K562 (cell line): ENCODE measurements around the gene CDH8.

Experiments
- ATF2 ChIP-seq: sonication (generic); formaldehyde crosslinking; IDR thresholded peaks from 2 replicates; pipeline ENCODE4 v1.8.1; 2022; ENCODE audit warnings: missing genetic modification reagents
- CREB3L1 ChIP-seq: fragments of 450-650 bp; IDR thresholded peaks from 2 replicates; pipeline ENCODE4 v1.6.1; 2014; ENCODE audit warnings: low read depth, mild to moderate bottlenecking, moderate library complexity, borderline replicate concordance
- FIP1L1 ChIP-seq: fragments of 200-400 bp; formaldehyde crosslinking; IDR thresholded peaks from 2 replicates; pipeline ENCODE4 v1.6.1; 2018; ENCODE audit warnings: mild to moderate bottlenecking, low read depth, low read length; ENCODE audit not compliant: poor library complexity, severe bottlenecking
- KLF13 ChIP-seq: fragments of 450-650 bp; IDR thresholded peaks from 2 replicates; pipeline ENCODE4 v1.6.1; 2016; ENCODE audit warnings: missing genetic modification characterization, low read depth, mild to moderate bottlenecking, missing compliant biosample characterization, moderate library complexity, borderline replicate concordance
- KLF16 ChIP-seq: IDR thresholded peaks from 2 replicates; pipeline ENCODE4 v1.6.1; 2016; ENCODE audit warnings: antibody characterized with exemption
- NFE2L1 ChIP-seq: fragments of 450-650 bp; IDR thresholded peaks from 2 replicates; pipeline ENCODE4 v1.6.1; 2016; ENCODE audit warnings: missing genetic modification characterization, low read depth, mild to moderate bottlenecking, missing compliant biosample characterization, moderate library complexity, borderline replicate concordance
- PREB ChIP-seq: sonication (generic); formaldehyde crosslinking; IDR thresholded peaks from 2 replicates; pipeline ENCODE4 v1.8.1; 2023; ENCODE audit warnings: mild to moderate bottlenecking, missing genetic modification reagents
- SP1 ChIP-seq: sonication (generic); formaldehyde crosslinking; IDR thresholded peaks from 2 replicates; pipeline ENCODE4 v1.8.1; 2022; ENCODE audit warnings: mild to moderate bottlenecking, missing genetic modification reagents
- USF1 ChIP-seq: sonication (generic); formaldehyde crosslinking; IDR thresholded peaks from 2 replicates; pipeline ENCODE4 v1.9.0; 2022; ENCODE audit warnings: mild to moderate bottlenecking, missing genetic modification reagents
- ZNF395 ChIP-seq: fragments of 200-800 bp; sonication (Bioruptor generic); IDR thresholded peaks from 2 replicates; pipeline ENCODE4 v1.6.1; 2017; ENCODE audit warnings: missing genetic modification characterization, missing compliant biosample characterization

- TF ChIP-seq NFE2L1 (tag) (no peak), ATF2 (CRISPR knock-in tag) (no peak), KLF16 (no peak), KLF13 (no peak), SP1 (no peak), PREB (CRISPR knock-in tag) (no peak), USF1 (CRISPR knock-in tag) (no peak), CREB3L1 (no peak), FIP1L1 (no peak), ZNF395 (CRISPR knock-in tag) (no peak)
These were observed 114.9 kb downstream of the CDH8 start for GRCh38 chr16:61921373-61921772.
